CD4-positive, alpha-beta T cell treated with Interleukin-2 at 100 ng/mL for 4 hours (primary cell): Measurements from ENCODE around the gene DEFB121.

ENCODE experiments used
- DNase-seq: peaks from one replicate; pipeline ENCODE4 v3.0.0-alpha.2; 2020; ENCODE audit warnings: low spot score

DEFB121 gene

GRCh38 chr20:31363295-31363694 lies 42.7 kb downstream of the DEFB121 start:
- DNase-seq, result no peak

DNA sequence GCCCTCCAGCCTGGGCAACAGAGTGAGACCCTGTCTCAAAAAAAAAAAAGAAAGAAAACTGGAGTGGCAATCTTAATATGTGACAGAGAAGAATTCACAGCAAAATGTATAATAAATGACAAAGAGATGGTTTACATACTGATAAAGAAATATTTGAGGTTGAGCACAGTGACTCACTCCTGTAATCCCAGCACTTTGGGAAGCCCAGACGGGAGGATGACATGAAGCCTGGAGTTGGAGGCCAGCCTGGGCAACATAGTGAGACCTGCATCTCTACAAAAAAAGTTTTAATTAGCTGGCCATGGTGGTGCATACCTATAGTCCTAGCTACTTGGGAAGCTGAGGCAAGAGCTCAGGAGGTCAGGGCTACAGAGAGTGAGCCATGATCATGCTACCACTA lies 50.0 kb downstream of the DEFB121 start:
- no peak for DNase-seq
